Body of pancreas (tissue), 4 donors: Measurements from ENCODE around the gene SOCS2. TPM values are rescaled to one million over a fixed set of nuclear protein-coding genes. Genes with fewer than 3 reads are reported as not detected.

ENCODE experiments used
- ATAC-seq: fragments of 150-250 bp; one replicate; pipeline ENCODE4 v1.9.1; 2016
- DNase-seq, 4 donors: peaks; one replicate each; pipeline ENCODE4 v3.0.0-alpha.2; 2019
- H3K27ac ChIP-seq, 4 donors: fragments of 200-600 bp; sonication (generic); 1 replicate in 3 of 4; 2 replicates in 1 of 4; pipeline versions ENCODE4 v1.5.1 to v1.6.1; 2016 to 2019; ENCODE audit warnings: mild to moderate bottlenecking in 1 of 4, mixed read lengths in 1 of 4, moderate library complexity in 1 of 4
- H3K27me3 ChIP-seq, 2 donors: fragments of 200-600 bp; sonication (generic); one replicate each; pipeline ENCODE4 v1.6.0; 2016; ENCODE audit warnings: mild to moderate bottlenecking in 1 of 2
- H3K36me3 ChIP-seq, 2 donors: fragments of 200-600 bp; sonication (generic); replicated peaks in 1 of 2; 2 replicates each; pipeline ENCODE4 v1.5.1; 2016; ENCODE audit warnings: low read depth in 2 of 2; ENCODE audit not compliant: insufficient read depth in 1 of 2
- H3K4me1 ChIP-seq: fragments of 200-600 bp; sonication (generic); one replicate; pipeline ENCODE4 v1.6.0; 2016
- H3K4me3 ChIP-seq, 2 donors: fragments of 200-600 bp; sonication (generic); 1 replicate in 1 of 2; 2 replicates in 1 of 2; pipeline ENCODE4 v1.5.1; 2016 to 2019
- H3K9me3 ChIP-seq, 3 donors: fragments of 200-600 bp; sonication (generic); 1 replicate in 2 of 3; 2 replicates in 1 of 3; pipeline ENCODE4 v1.5.1; 2016
- POLR2A ChIP-seq, 3 donors: fragments of 450-650 bp; IDR thresholded peaks; one replicate each; pipeline ENCODE4 v1.6.1; 2016; ENCODE audit warnings: antibody characterized with exemption in 3 of 3, mild to moderate bottlenecking in 2 of 3
- WGBS, 2 donors: methylation state at CpG; one replicate each; pipeline ENCODE4 v1.1.5; 2017; 5-methylcytosine and 5-hydroxymethylcytosine counted together
- intact Hi-C: fragments of 100-400 bp; cut with DNase I; formaldehyde crosslinking; loops from one replicate; pipeline ENCODE4 v1.15.1; 2023
- total RNA-seq, 2 donors: library from RNA; depleted of rRNA; stranded (reverse); fragments of >200 nt; gene quantifications; one replicate each; pipeline ENCODE4 v1.1.0, GENCODE V29; 2016
- TF ChIP-seq, protein P1 (sequence below), 7 experiments: fragments of 450-650 bp in 4 of 7; fragments of 200-600 bp in 3 of 7; sonication (generic) in 3 of 7; IDR thresholded peaks; one replicate each; pipeline ENCODE4 v1.5.1; 2016 to 2019; ENCODE audit warnings: antibody characterized with exemption in 7 of 7

Gene SOCS2
- total RNA-seq, 2 donors from 2014 or later = 16.3 to 50.4 TPM

DNA sequence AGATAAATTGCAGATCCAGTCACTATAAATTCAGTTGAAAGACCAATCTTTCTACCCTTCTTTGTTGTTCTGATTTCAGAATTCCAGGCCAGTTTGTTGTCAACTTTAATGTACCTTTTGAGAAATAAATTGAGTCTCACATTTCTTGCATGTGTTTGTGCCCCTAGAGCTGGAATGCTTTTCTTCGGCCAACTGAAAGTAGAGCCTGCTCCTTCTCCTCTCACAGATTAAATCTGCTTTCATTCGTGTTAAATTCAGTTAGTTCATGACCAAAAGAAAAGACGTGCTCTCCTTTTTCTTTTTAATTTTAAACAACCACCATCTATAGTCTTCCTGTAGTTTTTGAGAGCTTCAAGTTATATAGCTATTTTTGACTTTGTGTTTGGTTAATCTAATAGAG, 22.9 kb downstream of the SOCS2 start:
- Histone ChIP-seq H3K27me3 (no peaks in the 10 kb centered on the region), H3K9me3 (no peaks in the 10 kb centered on the region), H3K4me3 (no peak overlapping the region), H3K4me1 (no peaks in the 10 kb centered on the region), H3K27ac (peak overlapping the region in 1 of 4 donors; percentile 9), H3K36me3 (no peaks in the 10 kb centered on the region)
- no peak for DNase-seq
- no peak for ATAC-seq
- TF ChIP-seq, protein P1, sequence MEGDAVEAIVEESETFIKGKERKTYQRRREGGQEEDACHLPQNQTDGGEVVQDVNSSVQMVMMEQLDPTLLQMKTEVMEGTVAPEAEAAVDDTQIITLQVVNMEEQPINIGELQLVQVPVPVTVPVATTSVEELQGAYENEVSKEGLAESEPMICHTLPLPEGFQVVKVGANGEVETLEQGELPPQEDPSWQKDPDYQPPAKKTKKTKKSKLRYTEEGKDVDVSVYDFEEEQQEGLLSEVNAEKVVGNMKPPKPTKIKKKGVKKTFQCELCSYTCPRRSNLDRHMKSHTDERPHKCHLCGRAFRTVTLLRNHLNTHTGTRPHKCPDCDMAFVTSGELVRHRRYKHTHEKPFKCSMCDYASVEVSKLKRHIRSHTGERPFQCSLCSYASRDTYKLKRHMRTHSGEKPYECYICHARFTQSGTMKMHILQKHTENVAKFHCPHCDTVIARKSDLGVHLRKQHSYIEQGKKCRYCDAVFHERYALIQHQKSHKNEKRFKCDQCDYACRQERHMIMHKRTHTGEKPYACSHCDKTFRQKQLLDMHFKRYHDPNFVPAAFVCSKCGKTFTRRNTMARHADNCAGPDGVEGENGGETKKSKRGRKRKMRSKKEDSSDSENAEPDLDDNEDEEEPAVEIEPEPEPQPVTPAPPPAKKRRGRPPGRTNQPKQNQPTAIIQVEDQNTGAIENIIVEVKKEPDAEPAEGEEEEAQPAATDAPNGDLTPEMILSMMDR (IDR thresholded peaks at IDR 0.05) = no peak
- no peak for TF ChIP-seq POLR2A (IDR thresholded peaks at IDR 0.05)
- intact Hi-C loops = no loop called here
- 59 to 78% methylated on average over 3 of the region's 3 CpGs for WGBS, 2 donors

DNA sequence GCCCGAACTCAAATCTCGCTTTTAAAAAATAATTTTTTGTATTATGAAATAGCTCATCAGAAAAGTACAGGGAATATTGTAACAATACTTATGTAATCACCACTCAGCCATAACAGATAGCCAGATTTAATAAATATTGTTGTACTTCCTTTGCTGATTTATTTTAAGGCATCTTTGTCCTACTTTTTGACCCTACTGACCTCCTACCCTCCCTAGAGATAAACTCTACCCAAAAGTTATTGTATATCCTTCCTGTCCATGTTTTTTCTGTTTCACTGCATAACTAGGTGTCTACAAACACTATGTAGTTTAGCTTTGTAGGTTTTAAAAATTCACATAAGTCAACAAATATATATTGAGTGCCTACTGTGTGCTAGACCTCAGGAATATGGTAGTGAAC, 25.1 kb downstream of the SOCS2 start:
- ATAC-seq = no peak
- no peak overlapping the region for H3K27ac ChIP-seq

DNA sequence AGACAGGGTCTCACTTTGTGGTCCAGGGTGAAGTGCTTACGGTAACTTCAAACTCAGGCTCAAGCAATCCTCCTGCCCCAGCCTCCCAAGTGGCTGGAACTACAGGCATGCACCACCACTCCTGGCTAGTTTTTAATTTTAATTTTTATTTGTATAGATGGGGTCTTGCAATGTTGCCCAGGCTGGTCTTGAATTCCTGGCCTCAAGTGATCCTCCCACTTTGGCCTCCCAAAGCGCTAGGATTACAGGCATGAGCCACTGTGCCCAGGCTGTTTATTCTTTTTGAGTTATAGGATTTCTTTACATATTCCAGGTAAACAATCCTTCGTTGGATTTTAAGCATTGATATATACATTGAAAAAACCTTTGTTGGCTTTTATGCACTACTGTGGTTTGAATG, 26.7 kb downstream of the SOCS2 start:
- Histone ChIP-seq H3K4me3 (no peak overlapping the region), H3K4me1 (peaks cover 5% of the 10 kb centered on the region), H3K9me3 (no peaks in the 10 kb centered on the region), H3K27me3 (no peaks in the 10 kb centered on the region), H3K36me3 (no peaks in the 10 kb centered on the region), H3K27ac (no peak overlapping the region)
- WGBS, 2 donors = 87 to 93% methylated on average over 3 of the region's 3 CpGs
- ATAC-seq (no peak), DNase-seq (no peak)
- TF ChIP-seq, protein P1 (IDR thresholded peaks at IDR 0.05) = no peak
- TF ChIP-seq POLR2A (IDR thresholded peaks at IDR 0.05) = no peak
- intact Hi-C loops = no loop called here

More for the DNA sequence above, 25.1 kb downstream of the SOCS2 start:
- H3K4me1 ChIP-seq = no peaks in the 10 kb centered on the region
- H3K36me3 ChIP-seq = no peaks in the 10 kb centered on the region
- no peak overlapping the region for H3K4me3 ChIP-seq
- WGBS, 2 donors = 87 to 88% methylated on average over 2 of the region's 2 CpGs
- intact Hi-C loops = no loop called here
- TF ChIP-seq POLR2A (IDR thresholded peaks at IDR 0.05) = no peak
- TF ChIP-seq, protein P1 (IDR thresholded peaks at IDR 0.05) = no peak
- H3K27me3 ChIP-seq = no peaks in the 10 kb centered on the region
- DNase-seq = no peak
- H3K9me3 ChIP-seq = no peaks in the 10 kb centered on the region

DNA sequence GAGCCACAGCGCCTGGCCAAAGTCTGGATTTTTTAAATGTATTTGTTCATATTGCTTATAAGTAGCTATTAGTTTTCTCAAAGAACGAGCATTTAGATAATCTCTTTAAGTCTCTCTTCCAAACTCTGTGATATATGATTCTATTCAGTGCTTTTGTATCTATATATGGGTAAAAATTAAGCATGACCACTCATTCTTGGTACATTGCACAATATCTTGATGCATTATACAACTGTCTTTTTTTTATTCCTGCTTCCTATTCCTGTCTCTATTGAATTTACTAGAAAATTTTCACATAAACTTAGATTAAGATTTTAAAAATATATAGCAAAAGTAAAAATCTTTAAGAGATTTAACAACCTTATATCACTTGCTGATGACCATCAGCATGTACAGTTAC, 29.1 kb downstream of the SOCS2 start:
- Histone ChIP-seq H3K9me3 (no peaks in the 10 kb centered on the region), H3K27ac (no peak overlapping the region), H3K36me3 (no peaks in the 10 kb centered on the region), H3K4me3 (no peak overlapping the region), H3K27me3 (no peaks in the 10 kb centered on the region), H3K4me1 (peaks cover 5% of the 10 kb centered on the region)
- DNase-seq (no peak), ATAC-seq (no peak)
- WGBS, 2 donors = 86 to 90% methylated on average over 2 of the region's 2 CpGs
- intact Hi-C loops = no loop called here
- TF ChIP-seq POLR2A (IDR thresholded peaks at IDR 0.05) = no peak
- TF ChIP-seq, protein P1 (IDR thresholded peaks at IDR 0.05) = no peak

DNA sequence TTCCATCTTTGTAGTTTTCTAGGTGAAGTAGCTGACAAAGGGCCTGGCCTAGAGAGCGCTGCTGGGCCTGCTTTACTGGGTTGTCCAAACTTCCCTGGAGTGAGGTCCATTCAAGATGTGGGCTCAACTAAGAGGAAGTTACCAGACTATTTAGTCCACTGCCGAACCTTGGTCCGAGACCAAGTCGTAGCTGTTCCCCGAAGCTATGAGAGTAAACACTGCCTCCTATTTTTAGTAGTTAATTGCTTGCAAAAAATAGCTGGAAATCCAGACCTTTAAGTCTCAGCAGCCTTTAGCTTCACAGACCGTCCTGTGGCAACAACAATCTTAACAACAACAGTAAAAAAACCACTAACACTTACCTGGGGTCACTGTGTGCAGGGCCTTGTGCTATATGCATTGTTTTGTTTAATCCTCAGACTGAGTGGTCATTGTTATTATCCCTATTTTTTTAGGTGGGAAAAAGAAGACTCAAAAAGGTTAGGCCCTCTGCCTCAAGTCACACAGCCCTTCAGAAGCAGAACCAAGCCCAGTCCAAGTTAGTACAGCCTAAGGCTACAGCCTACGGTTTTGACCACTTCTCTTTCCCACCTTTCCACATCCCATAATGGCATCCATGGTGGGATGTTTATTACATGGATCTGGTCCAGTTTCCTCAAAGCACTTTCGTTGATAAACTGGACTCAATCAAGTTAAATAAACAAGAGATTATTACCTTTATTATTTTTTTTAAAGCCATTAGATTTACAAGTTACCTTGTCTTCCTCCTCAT, 30.6 kb downstream of the SOCS2 start:
- Histone ChIP-seq H3K4me3 (no peak overlapping the region), H3K9me3 (no peaks in the 10 kb centered on the region), H3K27me3 (no peaks in the 10 kb centered on the region), H3K4me1 (peaks cover 5% of the 10 kb centered on the region), H3K27ac (no peak overlapping the region), H3K36me3 (no peaks in the 10 kb centered on the region)
- intact Hi-C loops = no loop called here
- no peak for ATAC-seq
- no peak for DNase-seq
- TF ChIP-seq, protein P1 (IDR thresholded peaks at IDR 0.05) = no peak
- no peak for TF ChIP-seq POLR2A (IDR thresholded peaks at IDR 0.05)
- 57 to 66% methylated on average over 8 of the region's 8 CpGs for WGBS, 2 donors
